Activated CD8-positive, alpha-beta T cell treated with anti-CD3 and anti-CD28 coated beads for 36 hours (primary cell): Measurements from ENCODE around the gene NME5. TPM values are rescaled to one million over a fixed set of nuclear protein-coding genes. Genes with fewer than 3 reads are reported as not detected.

Source experiments
- ATAC-seq: fragments of 200-7000 bp; cut with Tn5 transposase; one replicate; pipeline ENCODE4 v1.10.0; 2021; ENCODE audit warnings: mild to moderate bottlenecking, moderate library complexity
- CTCF ChIA-PET: fragments of 350-600 bp; sonication (Branson Sonifier 250); formaldehyde crosslinking; loops from one replicate; lab custom pipeline; 2021; ENCODE audit warnings: antibody characterized with exemption; lab: Charles Lee
- POLR2A ChIA-PET: fragments of 350-600 bp; sonication (Branson Sonifier 250); formaldehyde crosslinking; loops from one replicate; lab custom pipeline; 2021; ENCODE audit warnings: antibody characterized with exemption; lab: Charles Lee
- DNase-seq: peaks from one replicate; pipeline ENCODE4 v3.0.0-alpha.2; 2020
- H3K27ac Mint-ChIP-seq: one replicate; pipeline ENCODE4 v1.8.0; 2021; ENCODE audit warnings: mild to moderate bottlenecking, mixed read lengths
- H3K27me3 Mint-ChIP-seq: one replicate; pipeline ENCODE4 v1.8.0; 2021; ENCODE audit warnings: mixed read lengths
- H3K36me3 Mint-ChIP-seq: one replicate; pipeline ENCODE4 v1.8.0; 2021; ENCODE audit warnings: low read depth, mixed read lengths
- H3K4me1 Mint-ChIP-seq: one replicate; pipeline ENCODE4 v1.8.0; 2021; ENCODE audit warnings: low read depth, mixed read lengths
- H3K4me3 Mint-ChIP-seq: one replicate; pipeline ENCODE4 v1.8.0; 2021; ENCODE audit warnings: mild to moderate bottlenecking, moderate library complexity, mixed read lengths
- H3K9me3 Mint-ChIP-seq: one replicate; pipeline ENCODE4 v1.8.0; 2021; ENCODE audit warnings: mixed read lengths
- intact Hi-C: fragments of 100-400 bp; cut with micrococcal nuclease; formaldehyde crosslinking; loops from one replicate; pipeline ENCODE4 v1.10.0; 2022
- total RNA-seq, 2 experiments: library from RNA; stranded (reverse); gene quantifications; one replicate each; pipeline ENCODE4 v1.2.3, GENCODE V29; 2021
- TF ChIP-seq, protein P1 (sequence below): fragments of 200-600 bp; IDR thresholded peaks from one replicate; pipeline ENCODE4 v1.8.0; 2022; ENCODE audit warnings: antibody characterized with exemption, mild to moderate bottlenecking

The NME5 gene
- total RNA-seq, 2 experiments from 2014 or later = not detected

DNA sequence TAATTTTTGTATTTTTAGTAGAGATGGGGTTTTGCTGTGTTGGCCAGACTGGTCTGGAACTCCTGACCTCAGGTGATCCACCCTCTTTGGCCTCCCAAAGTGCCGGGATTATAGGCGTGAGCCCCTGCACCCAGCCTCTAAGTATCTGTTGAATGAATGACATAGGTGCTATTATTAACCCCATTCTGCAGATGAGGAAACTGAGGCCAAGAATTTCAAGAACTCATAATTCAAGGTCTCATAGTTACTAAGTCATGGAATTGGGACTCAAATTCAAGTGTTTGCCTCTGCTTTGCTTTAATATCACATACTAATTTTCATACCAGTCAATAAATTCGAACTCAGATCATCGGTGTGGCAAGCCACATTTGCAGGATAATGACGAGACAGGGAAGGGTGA is 41.6 kb upstream of the NME5 start:
- POLR2A ChIA-PET = interaction anchor here (0.5 to 2.0 kb wide), 3 partner anchors 9 to 354 kb away, joined by 3 to 12 read pairs (median 4); partner anchors contain the start of gene KDM3B
- ATAC-seq (no peak), DNase-seq (no peak)
- CTCF ChIA-PET = interaction anchor here (1.1 to 4.1 kb wide), 6 partner anchors 10 to 322 kb away, joined by 3 to 35 read pairs (median 6); partner anchors contain the start of gene KDM3B
- no peak overlapping the region for H3K27ac Mint-ChIP-seq
- TF ChIP-seq, protein P1, sequence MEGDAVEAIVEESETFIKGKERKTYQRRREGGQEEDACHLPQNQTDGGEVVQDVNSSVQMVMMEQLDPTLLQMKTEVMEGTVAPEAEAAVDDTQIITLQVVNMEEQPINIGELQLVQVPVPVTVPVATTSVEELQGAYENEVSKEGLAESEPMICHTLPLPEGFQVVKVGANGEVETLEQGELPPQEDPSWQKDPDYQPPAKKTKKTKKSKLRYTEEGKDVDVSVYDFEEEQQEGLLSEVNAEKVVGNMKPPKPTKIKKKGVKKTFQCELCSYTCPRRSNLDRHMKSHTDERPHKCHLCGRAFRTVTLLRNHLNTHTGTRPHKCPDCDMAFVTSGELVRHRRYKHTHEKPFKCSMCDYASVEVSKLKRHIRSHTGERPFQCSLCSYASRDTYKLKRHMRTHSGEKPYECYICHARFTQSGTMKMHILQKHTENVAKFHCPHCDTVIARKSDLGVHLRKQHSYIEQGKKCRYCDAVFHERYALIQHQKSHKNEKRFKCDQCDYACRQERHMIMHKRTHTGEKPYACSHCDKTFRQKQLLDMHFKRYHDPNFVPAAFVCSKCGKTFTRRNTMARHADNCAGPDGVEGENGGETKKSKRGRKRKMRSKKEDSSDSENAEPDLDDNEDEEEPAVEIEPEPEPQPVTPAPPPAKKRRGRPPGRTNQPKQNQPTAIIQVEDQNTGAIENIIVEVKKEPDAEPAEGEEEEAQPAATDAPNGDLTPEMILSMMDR = no peak
- no peaks in the 10 kb centered on the region for H3K27me3 Mint-ChIP-seq
- no peak overlapping the region for H3K4me3 Mint-ChIP-seq
- peaks cover 15% of the 10 kb centered on the region for H3K4me1 Mint-ChIP-seq
- peaks cover 34% of the 10 kb centered on the region for H3K36me3 Mint-ChIP-seq
- no peaks in the 10 kb centered on the region for H3K9me3 Mint-ChIP-seq
- intact Hi-C loops = no loop called here

DNA sequence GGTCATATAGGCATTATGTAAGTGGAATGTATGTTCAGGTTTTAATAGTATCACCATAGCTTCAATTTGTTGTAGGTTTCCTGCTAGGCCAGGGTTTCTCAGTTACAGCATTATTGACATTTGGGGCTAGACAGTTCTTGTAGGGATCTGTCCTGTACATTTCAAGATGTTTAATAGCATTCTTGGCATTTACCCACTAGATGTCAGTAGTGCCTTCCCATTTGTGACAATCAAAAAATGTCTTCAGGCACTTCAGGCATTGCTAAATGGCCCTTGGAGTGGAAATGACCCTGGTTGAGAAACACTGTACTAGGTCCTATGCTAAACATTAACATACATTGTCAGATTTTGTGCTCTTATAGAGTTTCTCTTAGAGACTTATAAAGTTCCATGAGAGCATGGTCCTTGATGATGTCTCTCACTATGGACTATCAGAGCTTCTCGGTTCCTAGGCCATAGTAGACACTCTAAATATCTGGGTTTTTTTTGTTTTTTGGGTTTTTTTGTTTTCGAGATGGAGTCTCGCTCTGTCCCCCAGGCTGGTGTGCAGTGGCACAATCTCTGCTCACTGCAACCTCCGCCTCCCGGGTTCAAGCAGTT is 41.1 kb upstream of the NME5 start:
- DNase-seq = peak; percentile 6
- Mint-ChIP-seq H3K4me1 (peaks cover 16% of the 10 kb centered on the region), H3K27me3 (no peaks in the 10 kb centered on the region), H3K36me3 (peaks cover 33% of the 10 kb centered on the region), H3K27ac (peak overlapping the region; percentile 50), H3K4me3 (no peak overlapping the region), H3K9me3 (no peaks in the 10 kb centered on the region)
- CTCF ChIA-PET = interaction anchor here (0.6 to 4.1 kb wide), 14 partner anchors 8 to 323 kb away, joined by 3 to 35 read pairs (median 4); partner anchors contain the start of gene KDM3B
- TF ChIP-seq, protein P1 = peak; percentile 63
- POLR2A ChIA-PET = interaction anchor here (0.5 to 2.0 kb wide), 4 partner anchors 8 to 355 kb away, joined by 3 to 12 read pairs (median 4); partner anchors contain the start of gene KDM3B
- ATAC-seq = peak; percentile 17
- intact Hi-C loops = no loop called here

DNA sequence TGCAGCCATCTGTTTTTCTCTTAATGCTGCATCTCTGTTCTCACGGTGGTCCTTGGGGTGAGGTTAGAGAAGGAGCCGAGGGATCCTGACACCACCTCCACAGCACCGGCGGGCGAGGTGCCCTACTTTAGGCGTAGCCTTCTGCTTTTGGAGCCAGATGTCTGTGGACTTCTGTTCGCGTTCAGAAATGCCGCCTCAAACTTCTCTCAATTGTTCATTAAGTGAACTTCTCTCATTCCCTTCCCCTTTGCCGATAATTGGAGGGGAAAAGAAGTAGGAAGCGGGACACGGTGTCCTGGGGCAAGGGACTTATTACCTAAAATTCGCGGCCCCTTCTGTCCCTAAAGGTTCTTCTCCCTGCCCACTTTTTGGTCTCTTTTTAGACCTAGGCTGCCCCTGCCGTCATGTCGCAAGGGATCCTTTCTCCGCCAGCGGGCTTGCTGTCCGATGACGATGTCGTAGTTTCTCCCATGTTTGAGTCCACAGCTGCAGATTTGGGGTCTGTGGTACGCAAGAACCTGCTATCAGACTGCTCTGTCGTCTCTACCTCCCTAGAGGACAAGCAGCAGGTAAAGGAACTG is 40.1 kb upstream of the NME5 start:
- intact Hi-C loops = loop anchor here (2.0 kb wide), 1 partner anchor 151 kb away; the partner anchor contains the start of gene CDC25C
- TF ChIP-seq, protein P1 = no peak
- POLR2A ChIA-PET = interaction anchor here (0.5 to 2.0 kb wide), 6 partner anchors 9 to 286 kb away, joined by 3 to 12 read pairs (median 4); partner anchors contain the start of genes EGR1 and KDM3B
- Mint-ChIP-seq H3K27me3 (no peaks in the 10 kb centered on the region), H3K36me3 (peaks cover 31% of the 10 kb centered on the region), H3K4me3 (no peak overlapping the region), H3K4me1 (peaks cover 18% of the 10 kb centered on the region), H3K9me3 (no peaks in the 10 kb centered on the region), H3K27ac (no peak overlapping the region)
- ATAC-seq (no peak), DNase-seq (peak; percentile 34)
- CTCF ChIA-PET = interaction anchor here (0.6 to 4.1 kb wide), 18 partner anchors 8 to 325 kb away, joined by 3 to 35 read pairs (median 3); partner anchors contain the start of genes CDC25C and KDM3B

DNA sequence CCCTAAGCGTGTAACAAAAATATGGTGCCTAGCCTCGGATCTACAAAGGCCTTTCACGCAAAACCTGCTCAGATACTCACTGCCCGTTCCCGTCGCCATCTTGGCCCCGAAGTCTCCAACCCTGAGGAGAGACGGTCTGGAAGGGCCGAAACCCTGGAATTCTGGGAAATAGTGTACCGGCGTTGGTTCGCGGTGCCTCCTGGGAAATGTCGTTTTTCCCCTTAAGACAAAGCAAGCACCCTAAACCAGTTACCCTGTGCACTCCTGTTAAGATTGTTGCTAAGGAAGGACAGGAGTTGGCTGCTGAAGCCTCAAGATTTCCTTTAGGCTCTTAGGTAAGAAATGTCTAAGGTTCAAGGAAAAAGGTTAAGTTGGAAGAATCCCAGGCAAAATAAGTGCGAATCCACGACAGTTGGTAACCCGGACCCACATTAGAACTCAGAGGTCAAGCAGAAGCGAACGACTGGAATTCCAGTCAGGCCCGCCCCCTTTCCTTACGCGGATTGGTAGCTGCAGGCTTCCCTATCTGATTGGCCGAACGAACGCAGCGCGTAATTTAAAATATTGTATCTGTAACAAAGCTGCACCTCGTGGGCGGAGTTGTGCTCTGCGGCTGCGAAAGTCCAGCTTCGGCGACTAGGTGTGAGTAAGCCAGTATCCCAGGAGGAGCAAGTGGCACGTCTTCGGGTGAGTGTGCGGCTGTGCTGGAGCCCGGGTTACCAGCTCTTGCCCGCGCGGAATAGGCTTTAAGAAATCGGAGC is 39.5 kb upstream of the NME5 start, which contains the start of the genes BRD8 and KIF20A:
Gene BRD8, minus strand, starts transcription at position 115 of the 761 bp plus-strand sequence. Its CDS starts 16 bp downstream, at position 99.
Gene KIF20A, plus strand, starts transcription at position 597 of the 761 bp plus-strand sequence. CDS start 569 bp downstream, outside the sequence.
- Mint-ChIP-seq H3K27me3 (no peaks in the 10 kb centered on the region), H3K4me1 (peaks cover 20% of the 10 kb centered on the region), H3K9me3 (no peaks in the 10 kb centered on the region), H3K4me3 (no peak within 1 kb of the TSS), H3K27ac (no peak within 1 kb of the TSS), H3K36me3 (peaks cover 31% of the 10 kb centered on the region)
- TF ChIP-seq, protein P1 = no peak
- intact Hi-C loops = loop anchor here (2.0 kb wide), 1 partner anchor 152 kb away; the partner anchor contains the start of gene CDC25C
- DNase-seq = peak; percentile 98
- CTCF ChIA-PET = interaction anchor here (0.6 to 4.1 kb wide), 16 partner anchors 9 to 325 kb away, joined by 3 to 35 read pairs (median 3); partner anchors contain the start of genes CDC25C and KDM3B
- ATAC-seq = peak; percentile 91
- POLR2A ChIA-PET = interaction anchor here (0.5 to 2.0 kb wide), 9 partner anchors 11 to 364 kb away, joined by 3 to 12 read pairs (median 4); partner anchors contain the start of genes CDC25C, EGR1, ETF1 and KDM3B
